OCI-LY3 (cell line): ENCODE data around the gene SELENOS.

Experiments
- CTCF ChIP-seq: fragments of 200-600, 300-600 bp; sonication (generic); IDR thresholded peaks from 2 replicates; pipeline ENCODE4 v1.5.1; 2014; ENCODE audit warnings: antibody characterized with exemption, low read length, low read depth
- EZH2phosphoT487 ChIP-seq: fragments of 200-600 bp; shearing (Covaris generic); IDR thresholded peaks from 2 replicates; pipeline ENCODE4 v1.6.1; 2018; ENCODE audit warnings: antibody characterized with exemption, mixed run types, low read depth

DNA sequence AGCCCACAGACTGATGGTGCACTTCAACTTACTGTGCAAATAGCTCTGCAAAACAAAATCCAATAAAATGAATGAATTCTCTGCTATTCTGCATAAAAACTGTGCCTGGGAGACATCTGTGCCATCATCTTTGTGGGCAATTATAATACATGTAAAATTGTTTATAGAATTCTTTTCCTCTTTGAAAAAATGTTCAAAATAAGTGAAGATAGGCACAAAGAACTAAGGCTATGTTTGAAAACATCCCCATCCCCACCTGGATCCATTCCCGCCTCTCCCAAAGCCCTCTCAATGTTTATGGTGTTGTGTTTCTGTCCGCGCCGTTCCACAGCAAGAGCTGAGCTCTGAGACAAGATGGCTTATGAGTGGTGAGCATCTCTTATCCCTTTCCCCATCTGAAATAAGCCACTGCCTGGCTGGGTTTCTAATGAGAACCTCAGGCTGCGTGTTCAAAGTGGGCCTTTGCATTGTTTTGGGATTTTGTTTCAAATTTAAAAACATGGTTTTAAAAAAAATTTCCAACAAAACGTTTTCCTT is 40.1 kb upstream of the SELENOS start:
- TF ChIP-seq CTCF (no peak), EZH2phosphoT487 (no peak)
